CD14-positive monocyte (primary cell): Measurements from ENCODE around the gene CYLD. TPM values are rescaled to one million over a fixed set of nuclear protein-coding genes. Genes with fewer than 3 reads are reported as not detected.

Experiments used
- DNase-seq, 3 donors: peaks; one replicate each; pipeline ENCODE4 v3.0.0-alpha.2; 2011 to 2022
- H2AFZ ChIP-seq: 2 replicates; pipeline ENCODE4 v1.6.0; 2012; ENCODE audit warnings: mild to moderate bottlenecking, low read depth, low read length, inconsistent platforms; ENCODE audit not compliant: insufficient read depth, poor library complexity, severe bottlenecking
- H3K27ac ChIP-seq, 2 donors: 1 replicate in 1 of 2; 2 replicates in 1 of 2; pipeline ENCODE4 v1.5.1; 2012 to 2013; ENCODE audit warnings: low read length in 2 of 2, control low read depth in 1 of 2, inconsistent platforms in 1 of 2, low read depth in 1 of 2, mild to moderate bottlenecking in 1 of 2
- H3K27me3 ChIP-seq, 2 donors: one replicate each; pipeline versions ENCODE4 v1.6.0 to v1.6.1; 2011 to 2013; ENCODE audit warnings: low read length in 2 of 2; ENCODE audit not compliant: control insufficient read depth in 2 of 2, insufficient read depth in 2 of 2
- H3K36me3 ChIP-seq, 2 donors: replicated peaks in 1 of 2; 1 replicate in 1 of 2; 2 replicates in 1 of 2; pipeline versions ENCODE4 v1.5.1 to v1.6.1; 2012 to 2013; ENCODE audit warnings: low read length in 2 of 2, control low read depth in 1 of 2, inconsistent platforms in 1 of 2, mild to moderate bottlenecking in 1 of 2; ENCODE audit not compliant: insufficient read depth in 2 of 2, control insufficient read depth in 1 of 2
- H3K4me1 ChIP-seq, 2 donors: 1 replicate in 1 of 2; 2 replicates in 1 of 2; pipeline versions ENCODE4 v1.5.1 to v1.6.1; 2012 to 2013; ENCODE audit warnings: low read length in 2 of 2, control low read depth in 1 of 2, inconsistent platforms in 1 of 2, mild to moderate bottlenecking in 1 of 2, moderate library complexity in 1 of 2; ENCODE audit not compliant: insufficient read depth in 2 of 2, control insufficient read depth in 1 of 2
- H3K4me2 ChIP-seq: replicated peaks from 2 replicates; pipeline ENCODE3; 2012; ENCODE audit warnings: low read length, moderate library complexity, mild to moderate bottlenecking; ENCODE audit not compliant: poor library complexity, severe bottlenecking; ENCODE audit errors: extremely low read depth
- H3K4me3 ChIP-seq, 3 experiments: fragments of 200-600 bp in 1 of 3; sonication (generic) in 1 of 3; replicated peaks in 1 of 3; 1 replicate in 2 of 3; 2 replicates in 1 of 3; pipeline ENCODE4 v1.5.1; 2011 to 2013; ENCODE audit warnings: low read length in 3 of 3, mild to moderate bottlenecking in 3 of 3, control low read depth in 2 of 3, low read depth in 2 of 3, inconsistent platforms in 1 of 3, moderate library complexity in 1 of 3
- H3K79me2 ChIP-seq: 2 replicates; pipeline ENCODE4 v1.6.0; 2012; ENCODE audit warnings: mild to moderate bottlenecking, control low read depth, inconsistent platforms, low read length, moderate library complexity; ENCODE audit not compliant: insufficient read depth
- H3K9ac ChIP-seq: 2 replicates; pipeline ENCODE4 v1.6.0; 2017; ENCODE audit warnings: low read length, mild to moderate bottlenecking; ENCODE audit not compliant: insufficient read depth, poor library complexity, severe bottlenecking
- H3K9me3 ChIP-seq, 2 donors: replicated peaks in 1 of 2; 1 replicate in 1 of 2; 2 replicates in 1 of 2; pipeline versions ENCODE4 v1.5.1 to v1.6.1; 2012 to 2013; ENCODE audit warnings: low read length in 2 of 2, control low read depth in 1 of 2; ENCODE audit not compliant: control insufficient read depth in 1 of 2, insufficient read depth in 1 of 2
- H4K20me1 ChIP-seq: 2 replicates; pipeline ENCODE4 v1.6.0; 2012; ENCODE audit warnings: mild to moderate bottlenecking, low read length, control low read depth, moderate library complexity; ENCODE audit not compliant: insufficient read depth
- H3K27ac Mint-ChIP-seq, 7 donors: one replicate each; pipeline ENCODE4 v1.8.0; 2020; ENCODE audit warnings: mild to moderate bottlenecking in 7 of 7, mixed read lengths in 7 of 7, moderate library complexity in 6 of 7, inconsistent platforms in 2 of 7
- H3K27me3 Mint-ChIP-seq, 3 donors: one replicate each; pipeline ENCODE4 v1.8.0; 2021 to 2022; ENCODE audit warnings: low read depth in 3 of 3, mild to moderate bottlenecking in 3 of 3, mixed read lengths in 3 of 3, moderate library complexity in 3 of 3, inconsistent platforms in 1 of 3
- H3K36me3 Mint-ChIP-seq, 2 donors: one replicate each; pipeline ENCODE4 v1.8.0; 2020; ENCODE audit warnings: mixed read lengths in 2 of 2, inconsistent platforms in 1 of 2, mild to moderate bottlenecking in 1 of 2
- H3K4me1 Mint-ChIP-seq: one replicate; pipeline ENCODE4 v1.8.0; 2020; ENCODE audit warnings: mild to moderate bottlenecking, mixed read lengths
- H3K4me3 Mint-ChIP-seq, 2 donors: one replicate each; pipeline ENCODE4 v1.8.0; 2020; ENCODE audit warnings: mild to moderate bottlenecking in 2 of 2, mixed read lengths in 2 of 2, moderate library complexity in 1 of 2
- H3K9me3 Mint-ChIP-seq, 7 donors: one replicate each; pipeline ENCODE4 v1.8.0; 2020 to 2022; ENCODE audit warnings: mixed read lengths in 7 of 7, mild to moderate bottlenecking in 6 of 7, moderate library complexity in 6 of 7, inconsistent platforms in 2 of 7
- WGBS: methylation state at CpG from one replicate; pipeline ENCODE4 v1.1.5; 2013; ENCODE audit warnings: missing lambda C conversion rate; ENCODE audit not compliant: insufficient coverage; 5-methylcytosine and 5-hydroxymethylcytosine counted together
- intact Hi-C, 2 donors: fragments of 100-400 bp; cut with micrococcal nuclease; formaldehyde crosslinking; loops; one replicate each; pipeline versions ENCODE4 v1.15.0 to v1.15.1; 2023
- polyA plus RNA-seq, 3 donors: library from polyadenylated mRNA; depleted of rRNA in 1 of 3; unstranded in 2 of 3; stranded (reverse) in 1 of 3; fragments of 300-500 nt in 2 of 3; fragments of >200 nt in 1 of 3; fragmentation: Illumina TruSeq in 2 of 3; gene quantifications; 1 replicate in 2 of 3; 2 replicates in 1 of 3; pipeline ENCODE4 v1.2.3, GENCODE V29; 2012 to 2021
- TF ChIP-seq, protein P1 (sequence below): fragments of 200-600 bp; IDR thresholded peaks from one replicate; pipeline ENCODE4 v1.8.0; 2022; ENCODE audit warnings: antibody characterized with exemption, mild to moderate bottlenecking

The CYLD gene
- polyA plus RNA-seq, 3 donors = 32.1 to 57.9 (median 35.9) TPM

DNA sequence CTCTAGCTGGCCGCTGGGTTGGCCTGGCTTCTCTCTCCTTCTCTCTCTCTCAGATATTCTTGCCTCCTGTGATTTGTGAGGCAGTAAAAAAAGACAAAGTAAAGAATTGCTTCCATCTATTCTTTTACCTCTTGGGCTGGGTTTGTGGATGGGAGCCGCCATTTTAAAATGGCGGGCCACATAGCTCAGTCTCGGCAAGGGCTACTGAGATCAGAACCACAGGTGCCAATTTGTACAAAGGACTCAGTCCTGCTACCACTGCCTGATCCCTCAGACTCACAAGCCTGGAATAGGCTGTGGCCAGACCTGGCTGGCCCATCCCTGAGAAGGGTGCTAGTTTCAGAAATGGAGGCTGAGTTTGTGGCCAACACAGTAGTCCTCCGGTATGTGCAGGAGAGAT, 24.4 kb upstream of the CYLD start:
- H3K36me3 Mint-ChIP-seq = peaks cover 68 to 92% of the 10 kb centered on the region in 2 donors
- DNase-seq = no peak
- peaks cover 0 to 6% (median 0%) of the 10 kb centered on the region in 7 donors for H3K9me3 Mint-ChIP-seq

DNA sequence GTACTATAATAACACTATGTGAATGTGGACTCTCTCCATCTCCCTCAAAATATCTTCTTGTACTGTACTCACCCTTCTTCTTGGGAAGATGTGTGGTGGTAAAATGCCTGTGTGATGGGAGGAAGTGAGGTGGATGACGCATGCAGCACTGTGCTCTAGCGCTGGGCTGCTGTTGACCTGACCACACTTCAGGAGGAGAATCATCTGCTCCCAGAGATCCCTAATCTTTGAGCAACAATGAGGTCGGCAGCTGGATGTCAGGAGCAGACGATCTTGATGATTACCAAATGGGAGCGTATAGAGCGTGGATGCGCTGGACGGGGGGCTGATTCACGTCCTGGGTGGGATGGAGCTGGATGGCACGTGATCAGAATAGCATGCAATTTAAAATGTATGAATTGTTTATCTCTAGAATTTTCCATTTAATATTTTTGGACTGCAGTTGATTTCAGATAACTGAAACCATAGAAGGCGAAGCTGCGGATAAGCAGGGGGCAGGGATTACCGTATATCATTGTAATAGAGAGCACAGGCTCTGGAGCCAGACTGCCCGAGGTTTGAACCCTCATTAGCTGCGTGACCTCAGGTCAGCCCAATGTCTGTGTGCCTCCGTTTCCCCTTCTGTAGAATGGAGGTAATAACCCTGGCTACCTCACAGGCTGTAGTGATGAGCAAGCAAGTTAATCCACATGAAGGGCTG, 23.7 kb upstream of the CYLD start:
- Histone ChIP-seq H3K9ac (no peak overlapping the region), H3K4me3 (no peak overlapping the region), H4K20me1 (peaks cover 99% of the 10 kb centered on the region), H3K4me2 (no peak overlapping the region), H2AFZ (no peak overlapping the region), H3K27ac (peak overlapping the region in 1 of 2 donors; percentile 51), H3K9me3 (peaks cover 0 to 4% of the 10 kb centered on the region in 2 donors), H3K79me2 (peaks cover 91% of the 10 kb centered on the region), H3K27me3 (no peaks in the 10 kb centered on the region), H3K36me3 (peaks cover 77 to 97% of the 10 kb centered on the region in 2 donors), H3K4me1 (peaks cover 39 to 54% of the 10 kb centered on the region in 2 donors)
- intact Hi-C loops = no loop called here
- H3K4me1 Mint-ChIP-seq = peaks cover 54% of the 10 kb centered on the region
- peaks cover 73 to 94% of the 10 kb centered on the region in 2 donors for H3K36me3 Mint-ChIP-seq
- peaks cover 0 to 10% (median 4%) of the 10 kb centered on the region in 7 donors for H3K9me3 Mint-ChIP-seq
- no peak for DNase-seq
- H3K4me3 Mint-ChIP-seq = no peak overlapping the region
- peak overlapping the region in 4 of 7 donors; percentile 9 to 82 (median 36) for H3K27ac Mint-ChIP-seq
- no peaks in the 10 kb centered on the region for H3K27me3 Mint-ChIP-seq
- WGBS = 64% methylated on average over 6 of the region's 16 CpGs
- TF ChIP-seq, protein P1, sequence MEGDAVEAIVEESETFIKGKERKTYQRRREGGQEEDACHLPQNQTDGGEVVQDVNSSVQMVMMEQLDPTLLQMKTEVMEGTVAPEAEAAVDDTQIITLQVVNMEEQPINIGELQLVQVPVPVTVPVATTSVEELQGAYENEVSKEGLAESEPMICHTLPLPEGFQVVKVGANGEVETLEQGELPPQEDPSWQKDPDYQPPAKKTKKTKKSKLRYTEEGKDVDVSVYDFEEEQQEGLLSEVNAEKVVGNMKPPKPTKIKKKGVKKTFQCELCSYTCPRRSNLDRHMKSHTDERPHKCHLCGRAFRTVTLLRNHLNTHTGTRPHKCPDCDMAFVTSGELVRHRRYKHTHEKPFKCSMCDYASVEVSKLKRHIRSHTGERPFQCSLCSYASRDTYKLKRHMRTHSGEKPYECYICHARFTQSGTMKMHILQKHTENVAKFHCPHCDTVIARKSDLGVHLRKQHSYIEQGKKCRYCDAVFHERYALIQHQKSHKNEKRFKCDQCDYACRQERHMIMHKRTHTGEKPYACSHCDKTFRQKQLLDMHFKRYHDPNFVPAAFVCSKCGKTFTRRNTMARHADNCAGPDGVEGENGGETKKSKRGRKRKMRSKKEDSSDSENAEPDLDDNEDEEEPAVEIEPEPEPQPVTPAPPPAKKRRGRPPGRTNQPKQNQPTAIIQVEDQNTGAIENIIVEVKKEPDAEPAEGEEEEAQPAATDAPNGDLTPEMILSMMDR = no peak

More for the DNA sequence above, 24.4 kb upstream of the CYLD start:
- Histone ChIP-seq H3K4me3 (no peak overlapping the region), H4K20me1 (peaks cover 99% of the 10 kb centered on the region), H3K4me1 (peaks cover 46 to 61% of the 10 kb centered on the region in 2 donors), H2AFZ (no peak overlapping the region), H3K79me2 (peaks cover 93% of the 10 kb centered on the region), H3K27ac (peak overlapping the region in 1 of 2 donors; percentile 26), H3K4me2 (no peak overlapping the region), H3K9ac (no peak overlapping the region), H3K27me3 (no peaks in the 10 kb centered on the region), H3K9me3 (peaks cover 0 to 3% of the 10 kb centered on the region in 2 donors), H3K36me3 (peaks cover 74 to 97% of the 10 kb centered on the region in 2 donors)
- no CpG with 5 or more reads among the region's 5 CpGs for WGBS
- Mint-ChIP-seq H3K27me3 (no peaks in the 10 kb centered on the region), H3K4me1 (peaks cover 61% of the 10 kb centered on the region), H3K4me3 (no peak overlapping the region), H3K27ac (no peak overlapping the region)
- intact Hi-C loops = no loop called here
- TF ChIP-seq, protein P1 = no peak
